GM12874 (cell line): ENCODE measurements around the gene RASA3.

Experiments
- CTCF ChIP-seq: IDR thresholded peaks from 2 replicates; pipeline ENCODE4 v1.5.1; 2011; ENCODE audit warnings: low read depth, mild to moderate bottlenecking, control low read depth, low read length, moderate library complexity; ENCODE audit not compliant: insufficient read depth

RASA3 gene

GRCh38 chr13:114074671-114075315, 57.6 kb downstream of the RASA3 start:
- TF ChIP-seq CTCF, result no peak

- no peak for TF ChIP-seq CTCF
Measured at GRCh38 chr13:114073881-114074612, 58.4 kb downstream of the RASA3 start.

- TF ChIP-seq CTCF, result no peak
Measured at GRCh38 chr13:114072421-114072820, 60.0 kb downstream of the RASA3 start.

GRCh38 chr13:114071991-114072390, 60.4 kb downstream of the RASA3 start:
- no peak for TF ChIP-seq CTCF

GRCh38 chr13:114071410-114071809, 61.0 kb downstream of the RASA3 start:
- TF ChIP-seq CTCF, result no peak

GRCh38 chr13:114070098-114070799, 62.2 kb downstream of the RASA3 start:
- TF ChIP-seq CTCF, result no peak

GRCh38 chr13:114069376-114070097, 62.9 kb downstream of the RASA3 start:
- no peak for TF ChIP-seq CTCF
